ENCODE results near the gene SEMA7A.
A peak's percentile ranks its signal among the peaks of the same experiment; 100 is the strongest.

Gene SEMA7A

DNA sequence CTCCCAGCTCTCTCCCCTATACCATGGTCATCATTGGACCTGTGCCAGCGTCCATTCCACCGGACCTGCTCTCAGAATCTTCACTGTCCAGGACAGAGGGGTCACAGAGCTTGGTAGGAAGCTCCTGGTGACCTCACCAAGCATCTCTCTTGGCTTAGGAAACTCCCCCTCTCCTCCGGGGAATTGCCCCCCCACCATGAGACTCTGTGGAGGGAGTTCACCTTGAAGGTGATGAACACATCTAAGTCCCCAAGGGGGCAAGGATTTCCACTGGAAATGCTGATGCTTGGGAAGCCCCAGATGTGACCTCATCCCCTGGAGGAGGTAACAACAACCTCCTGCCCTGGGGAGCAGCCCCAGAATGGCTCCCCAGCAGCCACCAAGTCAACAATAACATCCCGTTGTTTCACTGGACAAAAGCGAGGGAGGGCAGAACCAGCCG lies 3.2 kb downstream of the SEMA7A start:
- DNase-seq (ENCODE audit: low spot score), result no peak

DNA sequence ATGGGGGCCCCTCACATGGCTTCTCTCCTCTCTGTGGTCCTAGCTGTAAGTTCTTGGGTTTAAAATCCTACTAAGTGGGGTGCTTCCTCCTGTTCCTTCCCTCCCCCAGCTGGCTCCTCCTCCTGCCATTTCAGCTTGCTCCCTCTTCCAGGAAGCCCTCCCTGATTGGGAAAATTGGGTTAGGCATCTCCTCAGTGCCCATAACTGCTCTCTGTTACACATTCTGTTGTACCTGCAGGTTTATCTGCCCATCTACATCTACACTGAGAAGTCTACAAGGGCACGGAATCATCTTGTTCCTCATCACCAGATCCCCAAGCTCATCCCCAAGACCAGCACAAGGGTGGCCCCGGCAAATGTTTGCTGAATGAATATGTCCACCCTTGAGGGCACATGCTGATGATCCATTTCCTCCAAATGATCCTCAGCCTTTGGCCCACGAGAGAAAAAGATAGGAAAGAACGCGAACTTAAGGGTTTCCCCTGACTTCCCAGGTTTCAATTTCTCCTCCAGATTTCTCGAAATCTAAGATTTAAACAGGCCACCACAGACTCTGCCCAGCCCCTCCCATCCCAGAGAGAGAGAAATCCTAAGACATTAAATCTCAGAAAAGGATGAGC lies 3.9 kb downstream of the SEMA7A start:
- no peak for DNase-seq (ENCODE audit: low spot score)

DNA sequence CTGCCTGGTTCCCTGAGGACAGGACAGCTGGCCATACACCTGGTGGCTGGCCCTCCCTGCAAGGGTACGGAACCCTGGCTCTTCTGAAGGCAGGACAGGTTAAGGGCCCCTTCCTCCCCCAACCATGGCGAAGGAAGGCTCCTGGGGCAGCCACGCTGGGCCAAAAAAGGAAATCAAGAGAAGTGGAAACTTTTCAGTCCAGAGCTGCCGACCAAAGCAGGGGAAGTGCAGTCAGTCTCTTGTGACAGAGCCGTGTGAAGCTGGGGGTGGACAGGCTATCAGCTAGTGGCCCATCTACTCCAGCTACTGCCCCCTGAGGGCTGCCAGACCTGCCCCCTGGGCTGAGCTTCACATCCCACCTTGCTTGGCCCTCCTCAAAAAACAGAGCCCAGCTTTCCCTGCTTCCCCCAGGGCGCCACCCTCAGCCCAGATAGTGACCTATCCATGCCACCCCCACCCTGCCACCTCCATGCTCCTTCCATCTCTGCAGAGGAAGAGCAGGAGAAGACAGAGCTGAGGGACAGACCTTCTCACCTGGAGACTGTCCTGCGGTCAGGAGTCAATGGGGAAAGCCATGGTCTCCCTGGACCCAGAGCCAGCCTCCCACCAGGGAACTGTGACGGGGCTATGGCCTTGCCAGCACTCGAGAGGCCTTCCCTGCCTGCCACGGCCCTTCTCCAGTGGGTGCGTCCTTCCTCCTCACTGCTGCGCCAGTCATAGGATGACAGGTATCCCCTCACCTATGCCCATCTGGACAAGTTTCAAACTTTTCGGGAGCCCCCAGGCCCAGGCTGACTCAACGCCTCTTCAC lies 4.6 kb downstream of the SEMA7A start:
- no peak for DNase-seq (ENCODE audit: low spot score)

DNA sequence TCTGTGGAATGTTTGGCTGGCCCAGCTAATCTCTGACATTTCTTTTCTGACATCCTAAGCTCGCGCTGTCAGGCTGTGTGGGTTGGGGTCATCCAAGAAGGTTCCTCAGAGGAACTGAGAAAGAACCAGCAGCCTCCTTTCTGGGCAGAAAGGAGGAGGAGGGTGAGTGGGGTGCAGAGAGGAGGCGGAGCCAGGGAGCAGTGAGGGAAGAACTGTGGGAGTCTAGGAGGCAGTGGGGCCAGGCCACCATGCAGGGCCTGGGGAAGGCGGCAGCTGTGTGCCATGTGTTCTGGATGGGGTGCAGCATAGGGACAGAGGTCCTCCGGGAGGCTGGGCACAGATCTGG lies 5.3 kb downstream of the SEMA7A start:
- no peak for DNase-seq (ENCODE audit: low spot score)

DNA sequence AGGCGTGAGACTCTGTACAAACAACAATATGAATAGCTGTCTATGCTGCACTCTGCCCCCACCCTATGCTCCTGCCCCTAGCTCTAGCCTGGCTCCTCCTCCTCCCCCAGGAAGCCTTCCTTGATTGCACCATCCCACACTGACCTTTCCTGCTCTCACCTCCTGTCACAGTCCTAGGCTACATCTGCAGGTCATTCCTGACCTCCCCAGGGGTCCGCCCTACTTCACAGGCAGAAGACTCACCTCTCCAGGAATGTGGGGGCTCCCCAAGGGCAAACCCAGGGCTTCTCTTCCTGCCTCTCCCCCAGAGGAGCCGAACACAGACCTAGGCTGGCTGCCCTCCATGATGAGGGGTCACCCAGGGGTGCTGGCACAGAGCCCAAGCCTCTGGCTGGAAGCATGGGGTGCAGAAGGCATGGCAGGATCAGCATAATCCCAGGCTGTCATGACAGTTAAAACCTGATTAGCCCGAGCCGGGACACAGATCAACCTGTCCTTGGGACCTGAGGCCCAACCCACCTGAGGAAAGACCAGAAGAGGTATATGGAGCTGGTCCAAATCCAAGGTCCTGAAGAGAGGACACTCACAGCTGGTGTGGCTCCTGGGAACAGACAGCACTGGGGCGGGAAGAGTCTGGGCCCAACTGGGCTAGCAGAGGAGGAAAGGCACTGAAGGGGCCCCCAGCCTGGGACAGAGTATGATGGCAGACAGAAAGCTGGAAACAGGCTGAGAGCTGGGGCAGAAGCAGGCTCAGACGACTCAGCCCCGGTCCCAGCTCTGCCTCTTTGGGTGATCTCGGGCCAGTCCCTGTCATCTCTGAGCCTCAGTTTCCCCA lies 5.9 kb downstream of the SEMA7A start:
- no peak for DNase-seq (ENCODE audit: low spot score)

DNA sequence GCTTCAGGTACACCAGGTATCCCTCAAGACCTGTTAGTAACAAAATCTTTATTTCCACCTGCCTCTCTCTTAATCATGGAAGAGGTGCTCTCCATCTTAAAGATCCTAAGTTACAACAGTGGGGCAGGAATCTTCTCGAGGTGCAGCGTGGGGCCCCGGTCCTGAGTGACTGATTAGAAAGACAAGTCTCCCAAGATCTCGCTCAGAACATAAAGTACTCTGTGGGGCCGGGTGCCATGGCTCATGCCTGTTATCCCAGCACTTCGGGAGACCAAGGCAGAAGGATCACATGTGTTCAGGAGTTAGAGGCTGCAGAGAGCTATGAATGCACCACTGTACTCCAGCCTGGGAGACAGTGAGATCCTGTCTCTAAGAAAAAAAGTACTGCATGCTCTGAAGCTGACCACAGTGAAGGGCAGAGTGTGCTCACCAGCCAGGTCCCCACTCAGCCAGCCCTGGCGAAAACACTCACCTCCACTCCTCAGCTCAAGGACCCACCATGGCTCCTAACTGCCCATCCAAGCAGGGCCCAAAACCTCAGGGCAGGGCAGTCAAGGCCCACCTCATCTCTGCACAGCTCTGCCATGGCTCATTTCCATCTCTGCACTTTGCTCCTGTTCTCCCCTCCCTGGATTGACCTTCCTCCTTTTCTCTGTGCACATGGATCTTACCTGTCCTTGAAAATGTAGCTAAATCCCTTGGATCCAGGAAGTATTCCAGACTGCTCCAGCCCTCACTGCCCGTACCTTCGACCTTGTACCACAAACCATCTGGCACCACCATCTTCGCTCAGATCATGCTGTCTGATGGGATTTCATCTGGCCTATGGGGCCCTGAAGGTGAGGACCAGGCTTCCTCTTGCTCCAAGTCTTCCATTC lies 7.1 kb downstream of the SEMA7A start:
- no peak for DNase-seq (ENCODE audit: low spot score)

DNA sequence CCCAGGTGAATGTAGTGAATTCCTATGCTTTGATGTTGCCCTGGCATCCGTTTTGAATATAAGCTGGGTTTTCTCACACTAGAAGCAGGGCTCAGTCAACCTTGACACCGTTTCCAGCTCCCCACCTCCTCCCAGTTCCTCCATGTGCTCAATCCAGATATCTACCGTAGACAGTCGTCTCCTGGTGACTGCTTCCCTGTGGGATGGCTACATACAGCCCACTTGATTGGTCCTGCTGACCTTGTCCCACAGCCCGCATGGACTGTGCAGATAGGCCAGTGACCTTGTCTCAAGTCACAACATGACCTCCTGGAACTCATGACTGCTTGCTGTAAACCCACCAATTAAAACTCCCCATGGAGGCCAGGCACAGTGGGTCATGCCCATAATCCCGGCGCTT lies 8.1 kb downstream of the SEMA7A start:
- DNase-seq (ENCODE audit: low spot score), result no peak

DNA sequence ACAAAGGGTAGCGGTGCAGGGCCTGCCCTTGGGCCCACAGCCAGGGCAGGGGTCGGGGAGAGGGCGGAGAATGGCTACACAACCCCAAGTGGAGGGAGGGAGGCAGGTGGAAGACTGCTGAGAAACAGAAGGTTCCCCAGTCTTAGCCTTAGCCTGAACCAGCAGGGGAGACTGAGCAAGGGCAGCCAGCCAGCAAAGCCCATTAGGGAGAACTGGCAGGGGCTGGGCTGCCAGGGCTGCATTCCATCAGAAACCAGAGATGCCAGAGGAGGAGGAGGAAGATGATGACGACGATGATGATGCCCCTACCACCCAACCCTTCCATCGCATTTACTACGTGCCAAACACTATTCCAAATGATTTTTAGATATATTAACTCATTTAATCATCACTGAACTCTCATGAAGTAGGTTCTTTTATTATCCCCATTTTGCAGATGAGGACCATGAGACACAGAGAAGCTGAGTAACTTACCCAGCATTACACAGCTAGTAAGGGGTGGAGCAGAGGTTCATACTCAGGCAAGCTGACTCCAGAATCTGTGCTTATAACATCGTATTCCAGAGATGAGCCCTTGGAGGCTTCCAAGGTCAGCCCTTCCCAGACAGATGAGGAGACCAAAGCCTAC lies 8.7 kb downstream of the SEMA7A start:
- DNase-seq (ENCODE audit: low spot score), result no peak

DNA sequence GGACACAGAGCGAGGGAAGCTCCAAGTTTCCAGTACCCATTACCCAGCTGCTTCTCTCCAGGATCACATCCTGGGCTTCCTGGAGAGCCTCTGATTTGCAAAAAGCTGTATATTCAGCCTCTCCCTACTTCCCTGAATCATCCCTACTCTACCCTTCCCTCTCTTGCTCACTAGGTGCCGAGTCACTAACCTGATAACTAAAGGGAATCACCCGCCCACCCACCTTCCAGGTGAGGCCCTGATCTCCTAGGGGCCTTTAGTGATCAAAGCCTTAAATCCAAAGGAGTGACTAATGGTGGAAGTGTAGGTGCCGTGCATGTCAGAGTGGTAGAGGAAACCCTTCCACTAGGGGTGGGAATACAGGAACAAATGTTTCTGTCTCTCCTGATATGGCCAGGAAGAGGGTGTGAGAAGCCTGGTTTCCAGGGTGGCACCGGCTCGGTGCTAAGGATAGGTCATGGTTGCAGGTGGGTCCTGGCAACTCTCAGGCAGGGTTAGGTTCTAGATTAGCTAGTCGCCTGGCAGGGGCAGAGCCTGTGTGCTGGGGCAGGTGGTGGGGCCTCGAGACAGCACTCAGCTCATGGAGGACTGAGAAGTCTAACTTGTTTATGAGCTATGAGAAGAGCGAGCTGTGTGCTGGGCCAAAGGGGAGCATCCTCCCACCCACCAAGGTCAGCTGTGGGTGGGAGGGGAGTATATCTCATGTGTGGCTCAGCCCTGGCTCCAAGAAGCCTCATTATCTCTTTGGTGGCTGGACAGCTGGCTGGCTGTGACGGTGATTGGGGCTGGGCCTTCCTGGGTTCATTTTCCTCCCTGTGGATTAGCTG lies 10.1 kb downstream of the SEMA7A start:
- DNase-seq (ENCODE audit: low spot score), result no peak

DNA sequence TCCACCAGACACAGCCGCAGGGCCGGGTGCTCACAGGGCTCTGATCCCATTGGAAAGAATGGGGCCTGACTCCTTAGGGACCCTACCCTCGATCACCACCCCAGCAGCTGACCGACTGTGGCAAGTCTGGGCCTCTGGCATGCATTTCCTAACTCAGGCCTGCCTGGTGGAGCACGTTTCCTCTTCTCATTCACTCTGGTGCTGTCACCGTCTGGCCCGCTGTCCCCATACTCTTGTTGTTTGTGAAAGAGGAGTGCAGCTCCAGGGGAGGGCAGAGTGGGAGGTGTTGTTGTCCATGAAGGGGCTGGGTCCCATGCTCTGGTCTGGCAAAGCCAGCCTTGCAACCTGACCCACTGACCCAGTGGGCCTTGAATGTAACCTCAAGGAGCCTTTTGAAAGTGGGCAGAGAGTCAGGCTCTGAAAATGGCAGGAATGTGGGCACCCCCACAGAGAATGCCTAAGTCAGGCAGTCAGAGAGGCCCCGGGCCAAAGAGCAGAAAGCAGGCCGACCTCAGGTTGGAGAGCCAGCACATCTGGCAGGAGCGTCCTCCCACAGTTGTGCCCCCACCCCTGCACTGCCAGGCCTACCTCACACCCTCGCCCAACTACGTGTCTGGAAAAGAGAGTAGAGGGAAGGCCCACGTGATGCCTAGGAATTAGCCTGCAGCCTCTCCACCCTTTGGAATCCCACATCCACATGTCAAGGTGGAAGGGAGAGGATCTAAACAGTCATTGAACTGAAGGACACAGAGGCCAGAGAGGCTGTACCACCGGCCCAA lies 10.9 kb downstream of the SEMA7A start:
- DNase-seq (ENCODE audit: low spot score), result no peak

DNA sequence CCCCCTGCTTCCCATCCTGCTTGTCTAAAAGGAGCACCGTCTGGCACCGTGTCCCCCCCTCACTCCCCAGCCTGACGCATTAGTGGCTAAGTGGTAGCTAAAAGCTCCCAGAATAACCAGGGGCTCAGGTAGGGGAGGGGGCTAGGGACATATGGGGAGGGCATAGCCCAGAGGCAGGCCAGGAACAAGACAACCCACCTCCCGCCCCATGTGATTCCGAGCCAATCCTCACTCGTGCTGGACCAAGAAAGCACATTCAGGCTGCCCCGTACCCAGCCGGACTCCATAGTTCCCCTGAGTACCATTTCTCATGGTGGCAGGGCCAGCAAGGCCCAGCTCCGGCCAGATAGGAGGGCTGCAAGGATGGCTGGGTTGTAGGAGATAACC lies 11.5 kb downstream of the SEMA7A start:
- no peak for DNase-seq (ENCODE audit: low spot score)

DNA sequence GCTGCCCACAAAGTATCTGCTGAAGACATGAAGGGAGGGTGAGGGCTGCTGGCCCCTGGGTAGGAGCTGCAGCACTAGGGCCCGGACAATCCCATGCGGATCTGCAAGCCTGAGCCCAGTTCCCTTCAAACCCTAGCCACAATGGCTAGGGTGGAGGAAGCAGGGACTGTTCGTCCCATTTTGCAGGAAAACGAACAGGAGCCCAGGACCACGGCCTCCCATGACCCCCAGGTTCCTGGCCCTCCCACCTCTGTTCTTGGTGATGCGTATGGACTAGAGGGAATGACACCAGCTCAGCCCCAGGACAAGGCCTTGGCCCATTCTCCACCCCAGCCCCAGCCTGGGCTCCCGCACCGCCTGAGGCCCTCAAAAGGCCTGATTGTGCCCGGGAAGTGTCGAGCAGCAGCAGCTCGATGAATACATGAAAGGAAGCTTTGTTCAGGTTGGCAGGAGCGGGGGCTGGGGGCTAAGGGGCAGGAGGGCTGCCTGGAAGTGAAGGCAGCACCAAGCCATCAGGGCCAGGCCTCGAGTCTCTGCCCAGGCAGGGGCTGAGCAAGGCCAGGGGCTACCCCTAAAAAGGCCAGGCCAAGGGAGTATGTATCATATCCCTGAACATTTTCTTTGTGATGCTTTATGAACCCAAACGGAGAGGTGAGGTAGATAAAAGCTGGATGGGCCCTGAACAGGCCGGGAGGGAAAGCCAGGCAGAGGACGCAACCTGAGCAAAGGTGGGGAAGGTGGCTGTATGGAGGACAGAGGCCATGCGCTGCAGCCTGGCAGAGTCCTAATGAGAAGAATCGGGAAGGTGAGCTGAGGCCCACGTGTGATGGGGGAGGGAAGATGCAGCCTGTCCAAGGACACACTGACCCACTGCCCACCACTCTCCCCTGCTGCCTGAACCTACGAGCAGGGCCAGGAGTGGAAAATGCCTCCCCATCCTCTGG lies 12.2 kb downstream of the SEMA7A start:
- DNase-seq (ENCODE audit: low spot score), result peak; percentile 70

DNA sequence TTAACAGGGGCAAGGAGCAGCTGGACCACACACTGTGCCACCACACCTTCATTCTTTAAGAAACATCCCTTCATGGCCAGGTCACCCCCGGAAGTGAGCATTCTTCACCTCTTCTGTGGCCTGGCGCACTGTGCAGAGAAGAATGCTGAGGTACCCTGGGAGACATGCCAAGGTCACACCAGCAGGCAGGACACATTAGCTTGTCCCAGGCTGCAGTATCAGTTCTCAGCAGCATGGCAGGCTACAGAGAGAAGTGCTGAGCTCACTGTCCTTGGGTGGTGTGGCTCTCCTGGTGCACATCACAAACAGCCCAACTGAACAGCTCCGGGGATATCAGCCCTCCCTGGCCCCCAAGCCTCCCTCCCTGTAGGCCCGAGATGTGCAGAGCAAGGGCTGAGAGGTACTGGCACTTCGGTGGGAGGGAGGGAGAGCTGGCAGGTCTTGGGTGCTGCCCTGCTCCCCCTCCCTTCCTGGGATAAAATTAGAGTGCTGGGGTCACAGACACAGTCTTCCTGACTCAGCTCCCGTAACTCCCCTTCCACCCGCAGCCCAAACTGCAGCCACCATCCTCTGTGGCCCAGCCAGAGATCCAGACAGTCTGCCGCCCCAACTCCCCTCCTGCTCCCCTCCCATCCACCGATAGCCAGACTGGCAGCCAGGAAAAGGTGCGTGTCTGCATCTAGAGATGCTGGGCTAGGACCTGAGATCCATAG lies 13.4 kb downstream of the SEMA7A start:
- DNase-seq (ENCODE audit: low spot score), result no peak

DNA sequence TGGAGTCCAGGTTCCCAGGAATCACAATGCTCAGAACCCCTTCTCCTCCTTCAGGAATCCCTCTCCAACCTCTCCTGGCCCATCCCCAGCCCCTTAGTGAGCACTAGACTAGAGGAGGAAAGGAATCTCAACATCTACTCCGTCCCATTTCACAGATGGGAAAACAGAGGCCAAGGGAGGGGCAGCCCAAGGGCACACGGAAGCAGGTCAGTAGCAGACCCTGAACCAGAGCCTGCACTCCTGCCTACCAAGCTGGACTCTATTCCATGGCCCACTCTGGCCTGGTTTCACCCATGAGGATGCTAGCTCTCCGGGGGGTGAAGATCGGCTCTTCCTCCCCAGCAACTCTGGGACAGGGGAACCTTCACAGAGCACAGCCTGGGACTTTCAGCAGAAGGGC lies 14.3 kb downstream of the SEMA7A start:
- DNase-seq (ENCODE audit: low spot score), result no peak

DNA sequence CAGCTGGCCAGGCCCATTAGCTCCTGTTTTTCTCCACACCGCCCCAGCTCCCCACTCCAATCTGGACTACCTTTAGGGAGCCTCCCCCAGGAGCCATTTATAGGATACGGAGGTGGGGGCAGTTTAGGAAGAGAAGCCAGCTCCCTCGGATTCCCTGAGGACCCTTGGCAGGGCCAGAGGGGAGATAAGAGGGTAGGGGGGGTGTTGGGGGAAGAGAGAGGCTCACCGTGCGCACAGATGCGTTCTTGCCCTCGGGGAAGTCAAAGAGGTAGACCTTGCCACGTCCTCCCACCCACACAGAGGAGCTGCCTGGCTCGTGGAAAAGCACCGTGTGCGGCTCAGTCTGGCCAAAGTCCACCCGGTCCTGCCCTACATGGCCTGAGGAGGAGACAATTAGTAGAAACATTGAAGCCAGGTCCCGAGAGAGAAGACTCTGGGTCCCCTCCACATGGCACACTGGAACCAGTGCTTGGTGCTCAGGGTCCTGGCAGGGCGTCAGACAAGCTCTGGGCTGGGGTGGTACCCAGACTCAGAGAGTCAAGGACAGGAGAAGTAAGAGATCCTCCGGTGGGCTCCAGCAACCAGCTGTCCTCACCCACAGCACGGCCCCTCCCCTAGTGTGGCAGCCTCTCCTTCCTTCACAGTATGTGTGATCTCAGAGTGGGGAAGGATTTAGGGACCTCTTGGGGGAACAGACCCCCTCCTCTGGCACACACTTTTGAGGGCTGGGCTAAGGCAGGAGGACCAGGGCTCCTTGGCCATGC lies 15.0 kb downstream of the SEMA7A start:
- no peak for DNase-seq (ENCODE audit: low spot score)

DNA sequence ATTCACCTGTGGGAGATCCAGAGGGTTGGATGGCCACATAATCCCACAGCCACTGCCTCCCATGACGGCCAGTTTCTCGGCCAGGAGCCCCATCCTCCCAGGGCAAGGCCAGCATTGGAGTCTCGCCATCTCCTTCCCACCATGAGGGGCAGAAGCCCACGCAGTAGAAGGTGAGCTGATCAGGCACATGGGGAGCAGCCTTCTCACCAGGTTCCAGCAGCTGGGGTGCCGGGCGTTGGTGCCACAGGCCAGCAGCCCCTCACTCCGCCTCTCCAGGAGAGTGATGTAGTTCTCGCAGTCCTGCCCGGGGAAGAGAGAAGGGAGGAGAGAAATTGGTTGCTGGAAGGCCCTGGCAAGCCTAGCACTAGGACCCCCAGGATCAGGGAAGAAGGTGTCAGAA lies 16.1 kb downstream of the SEMA7A start:
- DNase-seq (ENCODE audit: low spot score), result no peak

DNA sequence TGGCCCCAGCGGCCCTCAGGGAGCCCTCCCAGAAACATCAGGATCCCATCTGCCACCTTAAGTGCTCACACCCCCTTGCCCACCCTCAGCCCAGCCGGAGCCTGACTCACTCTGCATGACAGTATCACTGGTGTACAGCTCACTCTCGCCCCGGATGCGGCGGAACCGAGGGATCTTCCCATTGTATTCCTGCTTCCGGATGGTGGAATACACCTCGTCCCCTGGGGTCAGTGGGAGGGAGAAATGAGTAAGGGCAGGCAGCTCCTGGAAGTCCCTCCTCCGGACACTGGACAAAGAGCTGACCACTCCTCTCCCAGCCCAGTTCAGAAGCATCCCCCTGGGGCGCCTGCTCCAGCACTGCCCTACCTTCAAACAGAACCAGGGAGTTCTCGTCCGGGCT lies 16.5 kb downstream of the SEMA7A start:
- DNase-seq (ENCODE audit: low spot score), result peak; percentile 89

Measured in COLO829 (cell line).